Astrocyte of the spinal cord (primary cell): ENCODE results near the gene SERPINA1.

Experiments
- DNase-seq: peaks from one replicate; pipeline ENCODE4 v3.0.0; 2011; ENCODE audit warnings: low read depth, low spot score
- H3K4me3 ChIP-seq: 2 replicates; pipeline ENCODE4 v1.5.1; 2011; ENCODE audit warnings: low read depth, mild to moderate bottlenecking, low read length, moderate library complexity
- CTCF ChIP-seq: IDR thresholded peaks from 2 replicates; pipeline ENCODE4 v1.5.1; 2012; ENCODE audit warnings: low read depth, mild to moderate bottlenecking, low read length, inconsistent platforms
- in situ Hi-C: cut with HindIII; loops from 2 replicates; pipeline ENCODE4 v1.10.0; 2017; ENCODE audit warnings: low sequenced_read_pairs

Gene SERPINA1

GRCh38 chr14:94376108-94376975, 12.1 kb downstream of the SERPINA1 start:
- no peak for TF ChIP-seq CTCF
- DNase-seq, result no peak
- no peak overlapping the region for H3K4me3 ChIP-seq
- in situ Hi-C loops, result no loop called here

DNA sequence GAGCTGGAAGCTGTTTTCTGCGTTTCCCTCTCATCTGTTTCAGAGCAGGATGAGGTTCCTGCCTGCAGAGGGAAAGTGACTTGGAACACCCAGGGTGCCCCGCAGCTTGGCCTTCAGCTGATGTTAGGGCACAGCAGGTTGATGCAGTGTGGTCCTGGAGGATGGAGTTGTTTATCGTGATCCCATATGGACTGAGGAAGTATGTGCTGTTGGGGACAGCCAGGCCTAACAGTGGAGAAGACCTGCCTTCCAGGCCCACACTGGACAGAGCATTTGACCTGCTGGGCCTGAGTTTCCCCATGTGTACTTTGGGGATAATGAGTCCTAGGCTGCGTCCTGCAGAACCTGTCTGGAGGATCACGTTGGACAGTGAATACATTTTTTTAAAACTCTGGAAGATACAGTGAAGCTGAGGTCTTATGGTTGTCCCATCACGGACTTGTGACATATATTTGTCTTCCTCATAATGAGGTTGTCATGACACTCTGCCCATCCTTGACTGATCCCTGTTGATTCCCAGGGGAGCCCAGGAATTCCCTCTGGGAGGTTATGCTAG, 12.8 kb downstream of the SERPINA1 start:
- no peak for DNase-seq
- H3K4me3 ChIP-seq, result no peak overlapping the region
- in situ Hi-C loops, result no loop called here
- TF ChIP-seq CTCF, result no peak

- no peak overlapping the region for H3K4me3 ChIP-seq
- no peak for TF ChIP-seq CTCF
- in situ Hi-C loops, result no loop called here
- no peak for DNase-seq
These were observed 13.6 kb downstream of the SERPINA1 start for GRCh38 chr14:94374749-94375260.

- no peak for DNase-seq
- in situ Hi-C loops, result no loop called here
- TF ChIP-seq CTCF, result no peak
- H3K4me3 ChIP-seq, result no peak overlapping the region
These were observed 14.3 kb downstream of the SERPINA1 start for GRCh38 chr14:94374116-94374515.

- H3K4me3 ChIP-seq, result no peak overlapping the region
- peak; percentile 96 for DNase-seq
- TF ChIP-seq CTCF, result no peak
- in situ Hi-C loops, result no loop called here
These were observed 14.7 kb downstream of the SERPINA1 start for GRCh38 chr14:94373708-94374107.

DNA sequence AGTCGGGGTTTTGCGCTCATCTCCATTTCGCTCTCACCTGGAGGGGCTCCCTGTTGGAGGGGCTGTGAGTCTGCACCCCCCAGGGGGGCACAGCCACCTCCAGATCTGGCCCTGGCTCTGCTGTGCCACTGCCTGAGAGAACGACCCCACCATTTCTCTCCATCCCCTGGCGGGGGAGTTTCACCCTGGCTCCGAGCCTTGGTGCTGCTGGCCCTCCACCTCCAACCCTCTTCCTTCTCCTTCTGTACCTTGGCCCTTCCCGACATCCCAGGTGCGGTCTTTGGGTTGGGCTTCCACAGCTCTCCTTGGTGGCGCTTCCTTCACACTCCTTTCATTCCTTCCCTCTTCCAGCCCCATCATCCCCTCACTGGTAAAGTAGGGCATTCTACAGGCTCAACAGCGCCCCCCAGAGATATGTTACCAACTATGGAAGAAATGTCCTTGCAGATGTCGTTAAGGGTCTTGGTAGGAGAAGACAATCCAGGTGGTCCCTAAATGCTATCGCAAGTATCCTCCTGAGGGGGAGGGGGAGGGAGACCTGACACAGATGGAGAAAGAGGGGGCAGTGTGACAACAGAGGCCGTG, 16.3 kb downstream of the SERPINA1 start:
- TF ChIP-seq CTCF, result peak; percentile 2
- H3K4me3 ChIP-seq, result no peak overlapping the region
- in situ Hi-C loops, result no loop called here
- no peak for DNase-seq
